ENCODE results near the gene F2RL3.

DNA sequence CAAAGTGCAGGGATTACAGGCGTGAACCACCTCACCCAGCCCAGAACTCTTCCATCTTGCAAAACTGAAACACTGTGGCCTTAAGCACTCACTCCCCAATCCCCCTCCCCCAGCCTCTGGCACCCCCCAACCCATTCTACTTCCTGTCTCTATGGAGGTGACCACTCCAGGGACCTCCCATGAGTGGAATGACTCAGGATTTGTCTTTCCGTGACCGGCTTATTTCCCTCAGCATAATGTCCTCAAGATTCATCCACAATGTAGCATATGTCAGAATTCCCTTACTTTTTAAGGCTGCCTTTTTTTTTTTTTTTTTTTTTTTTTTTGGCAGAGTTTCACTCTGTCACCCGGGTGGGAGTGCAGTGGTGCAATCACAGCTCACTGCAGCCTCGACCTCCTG lies 3.6 kb upstream of the F2RL3 start:
- TF ChIP-seq, protein P1, sequence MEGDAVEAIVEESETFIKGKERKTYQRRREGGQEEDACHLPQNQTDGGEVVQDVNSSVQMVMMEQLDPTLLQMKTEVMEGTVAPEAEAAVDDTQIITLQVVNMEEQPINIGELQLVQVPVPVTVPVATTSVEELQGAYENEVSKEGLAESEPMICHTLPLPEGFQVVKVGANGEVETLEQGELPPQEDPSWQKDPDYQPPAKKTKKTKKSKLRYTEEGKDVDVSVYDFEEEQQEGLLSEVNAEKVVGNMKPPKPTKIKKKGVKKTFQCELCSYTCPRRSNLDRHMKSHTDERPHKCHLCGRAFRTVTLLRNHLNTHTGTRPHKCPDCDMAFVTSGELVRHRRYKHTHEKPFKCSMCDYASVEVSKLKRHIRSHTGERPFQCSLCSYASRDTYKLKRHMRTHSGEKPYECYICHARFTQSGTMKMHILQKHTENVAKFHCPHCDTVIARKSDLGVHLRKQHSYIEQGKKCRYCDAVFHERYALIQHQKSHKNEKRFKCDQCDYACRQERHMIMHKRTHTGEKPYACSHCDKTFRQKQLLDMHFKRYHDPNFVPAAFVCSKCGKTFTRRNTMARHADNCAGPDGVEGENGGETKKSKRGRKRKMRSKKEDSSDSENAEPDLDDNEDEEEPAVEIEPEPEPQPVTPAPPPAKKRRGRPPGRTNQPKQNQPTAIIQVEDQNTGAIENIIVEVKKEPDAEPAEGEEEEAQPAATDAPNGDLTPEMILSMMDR (IDR thresholded peaks at IDR 0.05) = no peak
- TF ChIP-seq ZFX (IDR thresholded peaks at IDR 0.05; ENCODE audit: borderline replicate concordance) = no peak

Measured in 22Rv1 (cell line).